Kidney (tissue), 14 donors: ENCODE measurements around the gene AUTS2. TPM values are rescaled to one million over a fixed set of nuclear protein-coding genes. Genes with fewer than 3 reads are reported as not detected.

Source experiments
- DNase-seq, 5 donors: peaks; one replicate each; pipeline ENCODE4 v3.0.0-alpha.2; 2013 to 2020
- FAIRE-seq: peaks from 2 replicates; lab custom pipeline; 2012; peaks lifted over from hg19 to GRCh38; lab: Jason Lieb, UNC
- H3K27ac ChIP-seq, 2 donors: one replicate each; pipeline ENCODE4 v1.7.0; 2013; ENCODE audit warnings: low read depth in 2 of 2, low read length in 2 of 2, inconsistent platforms in 1 of 2
- H3K27me3 ChIP-seq: one replicate; pipeline ENCODE4 v1.7.1; 2013; ENCODE audit warnings: low read length, inconsistent platforms; ENCODE audit not compliant: control insufficient read depth, insufficient read depth
- H3K36me3 ChIP-seq, 3 donors: one replicate each; pipeline versions ENCODE4 v1.7.0 to v1.7.1; 2013; ENCODE audit warnings: low read length in 3 of 3, control low read depth in 1 of 3, inconsistent platforms in 1 of 3; ENCODE audit not compliant: insufficient read depth in 3 of 3, control insufficient read depth in 2 of 3
- H3K4me1 ChIP-seq, 3 donors: one replicate each; pipeline versions ENCODE4 v1.7.0 to v1.7.1; 2013; ENCODE audit warnings: low read length in 3 of 3, inconsistent platforms in 1 of 3, low read depth in 1 of 3; ENCODE audit not compliant: control insufficient read depth in 2 of 3, insufficient read depth in 2 of 3
- H3K4me3 ChIP-seq, 3 donors: one replicate each; pipeline versions ENCODE4 v1.7.0 to v1.8.1; 2013; ENCODE audit warnings: low read length in 3 of 3, control low read depth in 1 of 3, inconsistent platforms in 1 of 3
- H3K9ac ChIP-seq, 3 donors: one replicate each; pipeline versions ENCODE4 v1.7.0 to v1.7.1; 2013; ENCODE audit warnings: low read length in 3 of 3, control low read depth in 1 of 3, inconsistent platforms in 1 of 3
- H3K9me3 ChIP-seq, 3 donors: one replicate each; pipeline versions ENCODE4 v1.7.0 to v1.7.1; 2013; ENCODE audit warnings: low read length in 3 of 3, control low read depth in 1 of 3, inconsistent platforms in 1 of 3; ENCODE audit not compliant: control insufficient read depth in 2 of 3, insufficient read depth in 1 of 3
- CTCF ChIP-seq: IDR thresholded peaks from 3 replicates; pipeline ENCODE4 v1.5.1; 2012; ENCODE audit warnings: mild to moderate bottlenecking, moderate library complexity, borderline replicate concordance; ENCODE audit not compliant: insufficient read depth; ENCODE audit errors: extremely low read depth
- intact Hi-C: fragments of 100-400 bp; cut with DNase I; formaldehyde crosslinking; loops from one replicate; pipeline ENCODE4 v1.11.1; 2022
- polyA plus RNA-seq: library from polyadenylated mRNA; stranded (reverse); fragments of 350-450 nt; fragmentation: Illumina TruSeq; extraction: RNeasy Lipid Tissue Mini Kit (QIAGEN cat#74804); gene quantifications from one replicate; pipeline ENCODE4 v1.2.3, GENCODE V29; 2014; ENCODE audit warnings: low read depth, low replicate concordance; ENCODE audit not compliant: insufficient read depth
- total RNA-seq: library from RNA; stranded (reverse); fragmentation: NEBNext Ultra II Directional; extraction: Animal tissue kit (Norgen Biotek cat#: 25700); gene quantifications from one replicate; pipeline ENCODE4 v1.2.1, GENCODE V29; 2021
- donor health status: control.
- donor health status: control.
- donor health status: control.
- donor health status: control.
- donor health status: control.
- donor health status: DM: yes; HTN: yes; CAD: no.
- donor health status: Normal renal cell carcinoma (clear cell type).

AUTS2 gene
- total and polyA plus RNA-seq, 2 donors from 2014 or later = 5.2 to 33.8 TPM

DNA sequence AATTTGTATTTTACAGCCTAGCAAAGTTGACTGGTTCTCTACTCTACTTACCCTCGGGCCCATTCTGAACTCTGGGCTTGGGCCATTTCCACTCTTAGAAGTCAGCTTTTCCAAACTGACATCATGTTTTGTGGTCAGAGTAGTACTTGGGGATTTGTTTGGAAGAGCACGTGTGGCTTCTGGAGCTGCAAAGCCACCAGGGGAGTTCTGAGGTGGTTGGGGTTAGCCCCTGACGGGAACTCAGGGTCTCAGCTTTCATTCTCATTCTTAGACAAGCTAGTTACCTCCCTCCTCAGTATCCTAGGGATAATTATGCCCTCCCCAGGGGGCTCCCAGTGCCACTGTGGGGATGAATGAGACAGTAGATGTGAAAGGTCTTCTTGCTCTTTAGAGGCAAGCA, 886.0 kb downstream of the AUTS2 start:
- Histone ChIP-seq H3K9ac (no peak overlapping the region), H3K9me3 (peaks cover 0 to 3% (median 0%) of the 10 kb centered on the region in 3 donors), H3K4me1 (no peaks in the 10 kb centered on the region), H3K27ac (no peak overlapping the region), H3K27me3 (no peaks in the 10 kb centered on the region), H3K36me3 (no peaks in the 10 kb centered on the region), H3K4me3 (no peak overlapping the region)
- DNase-seq = no peak
- intact Hi-C loops = no loop called here
- no peak for TF ChIP-seq CTCF
- no peak for FAIRE-seq

- FAIRE-seq (no peak), DNase-seq (no peak)
- intact Hi-C loops = no loop called here
- Histone ChIP-seq H3K27ac (no peak overlapping the region), H3K36me3 (no peaks in the 10 kb centered on the region), H3K9ac (no peak overlapping the region), H3K4me1 (no peaks in the 10 kb centered on the region), H3K4me3 (no peak overlapping the region), H3K9me3 (peaks cover 0 to 3% (median 0%) of the 10 kb centered on the region in 3 donors), H3K27me3 (no peaks in the 10 kb centered on the region)
- TF ChIP-seq CTCF = no peak
Measured at GRCh38 chr7:70486977-70487376, 888.7 kb downstream of the AUTS2 start.

GRCh38 chr7:70487428-70487827, 889.2 kb downstream of the AUTS2 start:
- FAIRE-seq (no peak), DNase-seq (no peak)
- intact Hi-C loops = no loop called here
- no peak overlapping the region for H3K4me3 ChIP-seq
- no peak overlapping the region for H3K9ac ChIP-seq
- no peak overlapping the region for H3K27ac ChIP-seq
- H3K36me3 ChIP-seq = no peaks in the 10 kb centered on the region
- no peaks in the 10 kb centered on the region for H3K27me3 ChIP-seq
- peaks cover 0 to 3% (median 0%) of the 10 kb centered on the region in 3 donors for H3K9me3 ChIP-seq
- H3K4me1 ChIP-seq = no peaks in the 10 kb centered on the region
- TF ChIP-seq CTCF = no peak

DNA sequence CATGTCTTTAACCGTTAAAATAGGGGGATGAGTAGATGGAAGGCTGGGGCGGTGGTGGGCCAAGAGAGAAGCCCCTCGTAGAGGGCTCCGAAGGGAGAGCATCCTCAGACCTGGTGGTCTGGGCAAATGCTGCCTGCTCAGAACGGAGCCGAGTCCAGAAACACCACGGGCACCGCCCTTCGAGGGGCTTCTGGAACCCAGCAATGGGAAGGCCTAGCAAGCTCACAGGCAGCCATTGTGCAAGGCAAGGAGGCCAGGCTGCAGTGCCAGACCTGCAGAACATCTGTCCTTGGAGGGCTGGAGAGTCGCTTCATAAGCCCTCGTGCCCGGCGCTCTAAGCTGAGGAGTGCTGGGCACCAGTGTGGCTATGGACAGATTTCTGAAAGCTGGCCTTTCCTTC, 889.6 kb downstream of the AUTS2 start:
- intact Hi-C loops = no loop called here
- Histone ChIP-seq H3K4me3 (no peak overlapping the region), H3K27ac (no peak overlapping the region), H3K36me3 (no peaks in the 10 kb centered on the region), H3K9me3 (peaks cover 0 to 3% (median 0%) of the 10 kb centered on the region in 3 donors), H3K9ac (no peak overlapping the region), H3K4me1 (no peaks in the 10 kb centered on the region), H3K27me3 (no peaks in the 10 kb centered on the region)
- no peak for DNase-seq
- no peak for TF ChIP-seq CTCF
- FAIRE-seq = no peak
